HG03439 (cell line): Measurements from ENCODE around the gene CNKSR3.

Source experiments
- ATAC-seq: cut with Tn5 transposase; IDR thresholded peaks from one replicate; pipeline ENCODE4 v1.9.1; 2021; ENCODE audit warnings: mild to moderate bottlenecking, moderate library complexity; ENCODE audit not compliant: unreplicated experiment

CNKSR3 gene

GRCh38 chr6:154356690-154357089 lies 153.8 kb downstream of the CNKSR3 start, which contains the start of gene IPCEF1:
TSS of gene IPCEF1 (minus strand) at chr6:154356803. CDS start at chr6:154265947, 90,856 bp downstream.
- no peak for ATAC-seq

GRCh38 chr6:154356113-154356512 lies 154.4 kb downstream of the CNKSR3 start:
- ATAC-seq: no peak

- ATAC-seq: no peak
Observed at GRCh38 chr6:154354265-154354777, 156.2 kb downstream of the CNKSR3 start.

- no peak for ATAC-seq
Observed at GRCh38 chr6:154353626-154354025, 156.9 kb downstream of the CNKSR3 start.

GRCh38 chr6:154352898-154353585 lies 157.4 kb downstream of the CNKSR3 start:
- peak; percentile 78 for ATAC-seq

GRCh38 chr6:154350293-154350692 lies 160.2 kb downstream of the CNKSR3 start:
- no peak for ATAC-seq

DNA sequence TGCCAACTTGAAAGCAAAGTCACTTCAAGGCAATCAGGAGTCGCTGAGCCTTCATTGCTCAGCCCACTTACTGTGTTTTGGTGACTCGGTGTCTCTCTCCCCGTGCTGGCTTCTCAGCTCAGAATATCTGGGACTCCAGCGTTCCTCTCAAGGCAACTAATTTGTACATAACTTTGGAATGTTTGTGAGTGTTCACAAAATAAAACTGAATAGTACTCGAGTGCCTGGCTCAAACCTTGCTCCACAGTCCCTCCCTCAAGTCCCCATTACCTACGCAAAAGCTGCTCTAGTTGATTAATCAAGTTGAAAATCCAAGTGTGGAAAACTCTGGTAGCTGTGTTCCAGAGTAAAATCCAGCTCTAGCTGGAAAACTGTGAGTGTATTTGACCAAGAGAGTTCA lies 162.5 kb downstream of the CNKSR3 start:
- no peak for ATAC-seq

GRCh38 chr6:154345811-154346210 lies 164.7 kb downstream of the CNKSR3 start:
- no peak for ATAC-seq

GRCh38 chr6:154343473-154344308 lies 166.8 kb downstream of the CNKSR3 start:
- ATAC-seq: no peak

DNA sequence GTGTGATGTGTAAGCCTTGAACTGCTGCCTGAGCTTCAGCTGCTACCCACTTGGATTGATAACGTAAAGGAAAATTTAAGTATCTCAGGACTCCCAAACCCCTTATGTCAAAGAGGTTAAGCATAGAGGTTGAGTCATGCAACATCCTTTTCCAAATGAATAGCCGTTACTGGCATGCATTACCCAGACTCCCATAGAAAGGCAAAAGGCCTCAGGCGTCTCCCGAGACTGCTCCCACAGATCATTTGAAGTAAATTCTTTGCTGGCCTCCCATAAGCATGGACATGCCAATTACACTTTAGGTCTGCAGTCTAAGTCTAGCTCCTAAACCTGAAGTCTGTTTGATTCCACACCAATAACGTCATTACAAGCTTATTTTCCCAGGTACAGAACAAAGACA lies 168.6 kb downstream of the CNKSR3 start:
- ATAC-seq: no peak

DNA sequence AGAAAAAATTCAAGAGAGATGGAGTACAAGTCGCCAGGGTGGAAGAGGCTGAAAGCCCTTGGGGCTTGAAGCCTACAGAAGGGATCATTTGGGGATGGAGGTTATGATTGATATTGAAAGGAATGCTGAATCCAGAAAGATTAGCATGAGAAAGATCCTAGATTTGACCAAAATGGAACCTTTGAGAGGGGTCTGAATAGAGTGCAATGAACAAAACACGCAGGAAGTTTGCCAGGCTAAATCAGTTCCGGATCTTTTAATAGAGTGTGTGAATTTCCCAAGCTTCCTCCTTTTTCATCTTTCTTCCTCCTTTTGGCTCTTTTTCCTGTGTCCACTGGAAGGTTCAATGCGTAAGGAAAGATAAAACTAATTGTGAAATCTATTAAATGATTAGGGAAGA lies 169.1 kb downstream of the CNKSR3 start:
- ATAC-seq: no peak
